WTC11 (cell line): ENCODE results near the gene FNBP1L. TPM values are rescaled to one million over a fixed set of nuclear protein-coding genes. Genes with fewer than 3 reads are reported as not detected.

Source experiments
- ATAC-seq: fragments of 200-7000 bp; cut with Tn5 transposase; 2 replicates; pipeline ENCODE4 v1.10.0; 2021; ENCODE audit warnings: mild to moderate bottlenecking, moderate library complexity
- CTCF ChIA-PET: fragments of 300-600 bp; sonication (Branson Sonifier 250); formaldehyde crosslinking; loops from one replicate; lab custom pipeline; 2021; ENCODE audit warnings: antibody characterized with exemption; lab: Charles Lee
- POLR2A ChIA-PET: fragments of 350-600 bp; sonication (Branson Sonifier 250); formaldehyde crosslinking; loops from one replicate; lab custom pipeline; 2021; ENCODE audit warnings: antibody characterized with exemption; lab: Charles Lee
- DNase-seq: peaks from one replicate; pipeline ENCODE4 v3.0.0; 2021; ENCODE audit warnings: low spot score
- H3K27ac Mint-ChIP-seq: 2 replicates; pipeline ENCODE4 v1.8.0; 2021; ENCODE audit warnings: mixed read lengths
- H3K27me3 Mint-ChIP-seq: 2 replicates; pipeline ENCODE4 v1.8.0; 2021; ENCODE audit warnings: low read depth, mild to moderate bottlenecking, moderate library complexity, mixed read lengths
- H3K36me3 Mint-ChIP-seq: 2 replicates; pipeline ENCODE4 v1.8.0; 2021; ENCODE audit warnings: mixed read lengths
- H3K4me1 Mint-ChIP-seq: 2 replicates; pipeline ENCODE4 v1.8.0; 2022; ENCODE audit warnings: mixed read lengths
- H3K4me3 Mint-ChIP-seq: 2 replicates; pipeline ENCODE4 v1.8.0; 2021; ENCODE audit warnings: mild to moderate bottlenecking, moderate library complexity, mixed read lengths
- H3K9me3 Mint-ChIP-seq: 2 replicates; pipeline ENCODE4 v1.8.0; 2021; ENCODE audit warnings: mixed read lengths
- ARID4B ChIP-seq: sonication (generic); formaldehyde crosslinking; IDR thresholded peaks from 2 replicates; pipeline ENCODE4 v1.8.0; 2023; ENCODE audit warnings: missing genetic modification reagents, mild to moderate bottlenecking, borderline replicate concordance
- CREB1 ChIP-seq: sonication (generic); formaldehyde crosslinking; IDR thresholded peaks from 2 replicates; pipeline ENCODE4 v1.8.0; 2023; ENCODE audit warnings: mild to moderate bottlenecking, missing genetic modification reagents
- ELF4 ChIP-seq: sonication (generic); formaldehyde crosslinking; IDR thresholded peaks from 2 replicates; pipeline ENCODE4 v1.8.1; 2022; ENCODE audit warnings: low read depth, mild to moderate bottlenecking, moderate library complexity, missing genetic modification reagents
- ESRRA ChIP-seq: sonication (generic); formaldehyde crosslinking; IDR thresholded peaks from 2 replicates; pipeline ENCODE4 v1.8.1; 2022; ENCODE audit warnings: mild to moderate bottlenecking, missing genetic modification reagents, borderline replicate concordance
- FOXJ3 ChIP-seq: sonication (generic); formaldehyde crosslinking; IDR thresholded peaks from 2 replicates; pipeline ENCODE4 v1.9.0; 2021; ENCODE audit warnings: missing genetic modification reagents, mild to moderate bottlenecking, borderline replicate concordance
- HMGXB4 ChIP-seq: sonication (generic); formaldehyde crosslinking; IDR thresholded peaks from 2 replicates; pipeline ENCODE4 v1.8.1; 2023; ENCODE audit warnings: mild to moderate bottlenecking, moderate library complexity, missing genetic modification reagents
- JAZF1 ChIP-seq: fragments of 250-450 bp; sonication (Bioruptor Pico); IDR thresholded peaks from 2 replicates; pipeline ENCODE4 v1.9.0; 2021; ENCODE audit warnings: moderate library complexity, mild to moderate bottlenecking, inconsistent platforms
- JUN ChIP-seq: sonication (generic); formaldehyde crosslinking; IDR thresholded peaks from 2 replicates; pipeline ENCODE4 v1.8.0; 2023; ENCODE audit warnings: mild to moderate bottlenecking, missing genetic modification reagents
- MYBL2 ChIP-seq: sonication (generic); formaldehyde crosslinking; IDR thresholded peaks from 2 replicates; pipeline ENCODE4 v1.8.1; 2023; ENCODE audit warnings: mild to moderate bottlenecking, moderate library complexity, missing genetic modification reagents
- NR2C2 ChIP-seq: sonication (generic); formaldehyde crosslinking; IDR thresholded peaks from 2 replicates; pipeline ENCODE4 v1.8.0; 2022; ENCODE audit warnings: mild to moderate bottlenecking, missing genetic modification reagents
- NR3C1 ChIP-seq: sonication (generic); formaldehyde crosslinking; conservative IDR thresholded peaks from 2 replicates; pipeline ENCODE4 v1.8.1; 2023; ENCODE audit warnings: low read depth, mild to moderate bottlenecking, missing genetic modification reagents
- OVOL2 ChIP-seq: fragments of 250-450 bp; sonication (Bioruptor Pico); IDR thresholded peaks from 2 replicates; pipeline ENCODE4 v1.9.0; 2021; ENCODE audit warnings: mild to moderate bottlenecking, borderline replicate concordance
- PRRX2 ChIP-seq: fragments of 250-450 bp; sonication (Bioruptor Pico); IDR thresholded peaks from 2 replicates; pipeline ENCODE4 v1.8.0; 2021; ENCODE audit warnings: mild to moderate bottlenecking
- RORB ChIP-seq: fragments of 250-450 bp; sonication (Bioruptor Pico); IDR thresholded peaks from 2 replicates; pipeline ENCODE4 v1.9.0; 2021; ENCODE audit warnings: mild to moderate bottlenecking
- SMAD3 ChIP-seq: sonication (generic); formaldehyde crosslinking; IDR thresholded peaks from 2 replicates; pipeline ENCODE4 v1.8.0; 2022; ENCODE audit warnings: missing genetic modification reagents, mild to moderate bottlenecking, borderline replicate concordance
- SMAD4 ChIP-seq: sonication (generic); formaldehyde crosslinking; IDR thresholded peaks from 2 replicates; pipeline ENCODE4 v1.8.0; 2022; ENCODE audit warnings: mild to moderate bottlenecking, missing genetic modification reagents
- TEAD1 ChIP-seq: sonication (generic); formaldehyde crosslinking; IDR thresholded peaks from 2 replicates; pipeline ENCODE4 v1.8.0; 2022; ENCODE audit warnings: mild to moderate bottlenecking, missing genetic modification reagents
- ZNF121 ChIP-seq: sonication (generic); formaldehyde crosslinking; IDR thresholded peaks from 2 replicates; pipeline ENCODE4 v1.8.0; 2023; ENCODE audit warnings: missing genetic modification reagents
- ZNF219 ChIP-seq: sonication (generic); formaldehyde crosslinking; IDR thresholded peaks from 2 replicates; pipeline ENCODE4 v1.8.0; 2023; ENCODE audit warnings: missing genetic modification reagents, mild to moderate bottlenecking, borderline replicate concordance
- ZNF532 ChIP-seq: fragments of 250-450 bp; sonication (Bioruptor Pico); IDR thresholded peaks from 2 replicates; pipeline ENCODE4 v1.9.0; 2021; ENCODE audit warnings: mild to moderate bottlenecking, borderline replicate concordance
- total RNA-seq: library from RNA; stranded (reverse); gene quantifications from 3 replicates; pipeline ENCODE4 v1.2.3, GENCODE V29; 2021

The FNBP1L gene
- total RNA-seq, 1 experiment from 2014 or later = 79.1 TPM

GRCh38 chr1:93453911-93454310 lies 6.0 kb downstream of the FNBP1L start:
- Mint-ChIP-seq H3K27me3 (no peaks in the 10 kb centered on the region), H3K9me3 (no peaks in the 10 kb centered on the region), H3K36me3 (peaks cover 10% of the 10 kb centered on the region), H3K4me3 (no peak overlapping the region), H3K27ac (peak overlapping the region; percentile 25; the same call in 1 of the 2 replicates), H3K4me1 (peaks cover 48% of the 10 kb centered on the region)
- ChIA-PET POLR2A (no interaction called here), CTCF (no interaction called here)
- ATAC-seq (no peak), DNase-seq (no peak)
- TF ChIP-seq ESRRA (CRISPR knock-in tag) = no peak
- no peak for TF ChIP-seq ZNF532 (CRISPR knock-in tag)
- TF ChIP-seq PRRX2 (CRISPR knock-in tag) = no peak
- no peak for TF ChIP-seq NR3C1 (CRISPR knock-in tag)
- TF ChIP-seq OVOL2 (CRISPR knock-in tag) = no peak
- no peak for TF ChIP-seq FOXJ3 (CRISPR knock-in tag)
- TF ChIP-seq ZNF219 (CRISPR knock-in tag) = no peak
- TF ChIP-seq ELF4 = no peak
- TF ChIP-seq NR2C2 = no peak
- TF ChIP-seq SMAD4 = no peak
- TF ChIP-seq ARID4B (CRISPR knock-in tag) = no peak
- no peak for TF ChIP-seq ZNF121
- no peak for TF ChIP-seq HMGXB4 (CRISPR knock-in tag)
- TF ChIP-seq JAZF1 = no peak
- no peak for TF ChIP-seq TEAD1 (CRISPR knock-in tag)
- TF ChIP-seq JUN (CRISPR knock-in tag) = no peak
- TF ChIP-seq SMAD3 (CRISPR knock-in tag) = no peak
- no peak for TF ChIP-seq CREB1 (CRISPR knock-in tag)
- TF ChIP-seq RORB (CRISPR knock-in tag) = no peak
- no peak for TF ChIP-seq MYBL2
